ENCODE measurements around the gene ST6GALNAC2.
"Not testable (repeated sequence)": the region's sequence is repeated elsewhere in the genome, so short reads cannot be mapped to it uniquely, and the experiment has no call there.

The ST6GALNAC2 gene

GRCh38 chr17:76585649-76586593 is at the start of gene ST6GALNAC2:
ST6GALNAC2 (minus strand) TSS chr17:76585860; CDS start chr17:76585808, 52 bp downstream.
- peak; percentile 38 for DNase-seq

DNA sequence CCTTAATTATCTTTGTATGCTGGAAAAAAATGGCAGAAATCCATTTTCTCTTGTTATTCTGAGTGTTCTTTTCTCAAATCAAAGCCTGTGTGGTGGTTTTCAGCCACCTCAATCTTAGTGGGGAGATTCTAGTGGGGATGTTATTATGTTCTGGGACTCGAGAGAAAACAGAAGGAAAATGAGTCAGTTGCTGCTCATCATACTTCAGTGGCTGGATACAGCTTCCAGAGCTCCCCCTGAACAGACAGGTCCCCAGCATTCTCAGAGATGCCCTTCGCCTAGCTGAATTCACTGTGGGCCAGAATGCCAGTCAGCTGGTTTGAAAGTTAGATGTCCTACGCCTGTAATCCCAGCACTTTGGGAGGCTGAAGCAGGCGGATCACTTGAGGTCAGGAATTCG is 49.4 kb upstream of the ST6GALNAC2 start:
- no peak for DNase-seq

- DNase-seq, result no peak
Measured at GRCh38 chr17:76633628-76634328, 48.1 kb upstream of the ST6GALNAC2 start.

- DNase-seq, result no peak
Measured at GRCh38 chr17:76631821-76632565, 46.3 kb upstream of the ST6GALNAC2 start.

- no peak for DNase-seq
Measured at GRCh38 chr17:76630151-76630550, 44.5 kb upstream of the ST6GALNAC2 start.

- no peak for DNase-seq
Measured at GRCh38 chr17:76627510-76627909, 41.9 kb upstream of the ST6GALNAC2 start.

- no peak for DNase-seq
Measured at GRCh38 chr17:76626442-76626841, 40.8 kb upstream of the ST6GALNAC2 start.

GRCh38 chr17:76625496-76625895 is 39.8 kb upstream of the ST6GALNAC2 start:
- no peak for DNase-seq

GRCh38 chr17:76623271-76624146 is 37.8 kb upstream of the ST6GALNAC2 start:
- peak; percentile 28 for DNase-seq

- DNase-seq, result no peak
Measured at GRCh38 chr17:76617838-76618237, 32.2 kb upstream of the ST6GALNAC2 start.

GRCh38 chr17:76614912-76615617 is 29.4 kb upstream of the ST6GALNAC2 start:
- no peak for DNase-seq

- not testable (repeated sequence) for DNase-seq
Measured at GRCh38 chr17:76614064-76614759, 28.6 kb upstream of the ST6GALNAC2 start.

- no peak for DNase-seq
Measured at GRCh38 chr17:76612977-76613851, 27.6 kb upstream of the ST6GALNAC2 start.

DNA sequence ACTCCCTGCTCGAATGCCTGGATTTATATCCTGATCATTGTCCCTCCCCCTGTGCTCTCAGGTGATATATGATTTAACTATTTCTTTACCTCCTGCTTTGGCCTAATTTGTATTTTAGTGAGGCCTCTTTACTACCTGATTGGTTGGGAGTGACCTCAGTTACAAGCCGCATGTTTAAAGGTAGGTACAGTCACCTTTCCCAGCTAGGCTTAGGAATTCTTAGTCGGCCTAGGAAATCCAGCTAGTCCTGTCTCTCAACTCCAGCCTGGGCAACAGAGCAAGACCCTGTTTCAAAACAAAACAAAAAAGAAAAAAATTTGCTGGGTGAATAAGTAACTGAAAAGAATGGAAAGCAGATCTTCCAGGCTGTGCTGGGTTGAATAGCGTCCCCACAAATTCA is 26.8 kb upstream of the ST6GALNAC2 start:
- DNase-seq, result no peak

DNA sequence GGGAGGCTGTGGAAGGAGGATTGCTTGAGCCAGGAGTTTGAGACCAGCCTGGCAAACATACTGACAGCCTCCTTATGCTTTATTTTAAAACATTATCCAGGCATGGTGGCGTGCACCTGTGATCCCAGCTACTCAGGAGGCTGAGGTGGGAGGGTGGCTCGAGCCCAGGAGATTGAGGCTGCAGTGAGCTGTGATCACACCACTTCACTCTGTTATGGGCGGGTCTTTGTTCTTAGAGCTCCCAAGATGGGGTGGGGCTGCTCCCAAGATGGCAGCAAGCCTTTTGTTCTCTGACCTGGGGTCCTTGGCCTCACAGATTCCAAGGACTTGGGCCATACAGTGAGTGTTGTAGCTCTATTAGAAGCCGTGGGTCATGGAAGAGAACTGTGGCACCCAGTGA is 26.1 kb upstream of the ST6GALNAC2 start:
- no peak for DNase-seq

DNA sequence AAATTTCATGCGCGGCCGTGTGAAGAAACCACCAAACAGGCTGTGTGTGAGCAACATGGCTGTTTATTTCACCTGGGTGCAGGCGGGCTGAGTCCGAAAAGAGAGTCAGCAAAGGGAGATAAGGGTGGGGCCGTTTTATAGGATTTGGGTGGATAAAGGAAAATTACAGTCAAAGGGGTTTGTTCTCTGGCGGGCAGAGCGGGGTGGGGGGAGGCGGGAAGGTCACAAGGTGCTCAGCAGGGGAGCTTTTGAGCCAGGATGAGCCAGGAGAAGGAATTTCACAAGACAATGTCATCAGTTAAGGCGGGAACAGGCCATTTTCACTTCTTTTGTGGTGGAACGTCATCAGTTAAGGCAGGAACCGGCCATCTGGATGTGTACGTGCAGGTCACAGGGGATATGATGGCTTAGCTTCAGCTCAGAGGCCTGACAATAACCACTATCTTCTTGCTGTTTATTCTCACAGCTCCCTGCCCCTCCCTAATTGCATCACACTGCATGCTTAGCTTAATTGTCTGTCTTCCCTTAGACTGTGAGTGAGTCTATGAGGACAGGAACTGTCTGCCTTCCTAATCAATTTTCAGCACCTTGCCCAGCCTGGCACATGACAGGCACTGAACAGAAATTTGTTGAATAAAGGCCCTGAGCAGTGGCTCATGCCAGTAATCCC is 25.6 kb upstream of the ST6GALNAC2 start:
- DNase-seq, result not testable (repeated sequence)

- not testable (repeated sequence) for DNase-seq
Measured at GRCh38 chr17:76606685-76607084, 21.0 kb upstream of the ST6GALNAC2 start.

DNA sequence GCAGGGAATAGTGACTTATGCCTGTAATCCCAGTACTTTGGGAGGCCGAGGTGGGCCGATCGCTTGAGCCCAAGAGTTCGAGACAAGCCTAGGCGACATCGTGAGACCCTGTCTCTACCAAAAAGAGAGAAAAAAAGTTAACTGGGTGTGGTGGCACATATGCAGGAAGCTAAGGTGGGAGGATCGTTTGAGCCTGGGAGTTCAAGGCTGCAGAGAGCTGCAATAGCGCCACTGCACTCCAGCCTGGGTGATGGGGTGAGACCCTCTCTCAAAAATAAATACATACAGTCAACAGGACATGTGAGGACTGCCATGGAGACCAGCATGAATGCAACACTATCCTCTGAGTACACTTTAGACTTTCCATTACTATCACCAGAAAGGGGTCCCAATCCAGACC is 15.4 kb upstream of the ST6GALNAC2 start:
- DNase-seq, result no peak
